Measurements from ENCODE around the gene SLC35D1.

GRCh38 chr1:67097305-67097704 is 43.4 kb upstream of the SLC35D1 start:
- TF ChIP-seq CTCF (conservative IDR thresholded peaks at IDR 0.05): no peak
- no peak for TF ChIP-seq ZFX (IDR thresholded peaks at IDR 0.05)
